AG09309 (cell line): ENCODE measurements around the gene ANTKMT.

Source experiments
- DNase-seq: peaks from one replicate; pipeline ENCODE4 v3.0.0-alpha.2; 2010; ENCODE audit warnings: low read depth
- H3K4me3 ChIP-seq: 2 replicates; pipeline ENCODE4 v1.5.1; 2011; ENCODE audit warnings: mild to moderate bottlenecking, low read depth, low read length, moderate library complexity; ENCODE audit not compliant: control insufficient read depth
- CTCF ChIP-seq: IDR thresholded peaks from 2 replicates; pipeline ENCODE4 v1.5.1; 2011; ENCODE audit warnings: mild to moderate bottlenecking, low read depth, low read length, inconsistent platforms; ENCODE audit not compliant: insufficient read depth, control insufficient read depth; ENCODE audit errors: missing control alignments

The ANTKMT gene

GRCh38 chr16:732332-732731, 11.4 kb downstream of the ANTKMT start:
- no peak for DNase-seq
- no peak for TF ChIP-seq CTCF
- no peak overlapping the region for H3K4me3 ChIP-seq

DNA sequence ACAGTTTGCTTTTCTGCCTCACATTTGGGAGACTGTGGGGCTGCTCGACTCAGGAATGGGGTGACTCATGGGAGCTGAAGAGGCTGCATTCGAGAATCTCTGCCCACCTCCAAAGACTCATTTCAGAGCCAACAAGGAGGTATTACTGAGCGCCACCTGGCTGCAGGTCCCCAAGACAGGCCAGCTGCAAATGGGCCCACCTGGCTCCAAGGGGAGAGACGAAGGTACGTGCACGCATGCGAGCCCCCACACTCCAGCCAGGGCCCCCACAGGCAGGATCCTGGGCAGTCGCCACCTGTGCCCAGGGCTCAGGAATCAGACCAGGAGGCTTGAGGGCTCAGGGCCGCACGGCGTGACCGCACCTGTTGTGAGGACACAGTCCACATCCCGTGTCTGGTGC, 12.0 kb downstream of the ANTKMT start:
- no peak overlapping the region for H3K4me3 ChIP-seq
- no peak for DNase-seq

DNA sequence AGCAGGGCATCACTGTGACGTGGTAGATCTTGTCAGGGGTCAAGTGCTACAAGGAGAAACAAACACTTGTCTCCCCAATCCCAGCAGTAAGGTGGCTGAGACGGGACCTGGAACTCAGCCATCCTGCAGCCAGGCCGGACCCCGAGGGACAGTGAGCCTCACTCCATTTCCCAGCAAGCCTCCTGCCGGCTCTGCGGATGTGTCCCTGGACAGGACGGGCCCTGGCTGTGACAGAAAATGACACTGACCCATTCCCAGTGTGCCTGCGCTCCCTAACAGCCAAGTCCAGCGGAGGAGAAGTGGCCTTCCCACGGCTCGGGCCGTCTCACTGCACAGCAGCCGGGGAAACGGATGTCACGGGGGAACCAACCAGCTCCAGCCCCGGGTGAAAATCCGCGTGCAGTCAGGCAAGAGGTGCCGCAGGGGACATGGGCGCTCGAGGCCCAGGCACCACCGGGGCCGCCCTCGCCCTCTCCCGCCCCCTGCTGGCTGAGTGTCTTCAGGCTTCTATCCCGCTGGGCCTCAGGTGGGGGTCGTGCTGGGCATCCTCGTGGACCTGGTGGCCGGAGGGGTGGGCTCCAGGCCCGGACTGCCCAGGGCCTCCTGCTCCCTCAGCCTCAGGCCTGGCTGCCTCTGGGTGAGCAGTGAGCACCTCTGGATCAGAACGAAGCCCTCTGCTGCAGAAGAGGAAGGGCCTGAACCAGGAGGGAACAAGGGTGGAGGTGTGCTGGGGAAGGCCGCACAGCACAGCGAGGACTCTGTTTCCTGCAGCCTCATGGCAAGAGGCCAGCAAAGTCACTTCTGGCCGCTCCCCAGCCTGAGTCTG, 12.6 kb downstream of the ANTKMT start:
- no peak for DNase-seq
- H3K4me3 ChIP-seq: no peak overlapping the region
- peak; percentile 28 for TF ChIP-seq CTCF

More for the DNA sequence above, 12.0 kb downstream of the ANTKMT start:
- no peak for TF ChIP-seq CTCF

GRCh38 chr16:734208-734980, 13.4 kb downstream of the ANTKMT start:
- TF ChIP-seq CTCF: no peak
- H3K4me3 ChIP-seq: no peak overlapping the region
- DNase-seq: no peak

DNA sequence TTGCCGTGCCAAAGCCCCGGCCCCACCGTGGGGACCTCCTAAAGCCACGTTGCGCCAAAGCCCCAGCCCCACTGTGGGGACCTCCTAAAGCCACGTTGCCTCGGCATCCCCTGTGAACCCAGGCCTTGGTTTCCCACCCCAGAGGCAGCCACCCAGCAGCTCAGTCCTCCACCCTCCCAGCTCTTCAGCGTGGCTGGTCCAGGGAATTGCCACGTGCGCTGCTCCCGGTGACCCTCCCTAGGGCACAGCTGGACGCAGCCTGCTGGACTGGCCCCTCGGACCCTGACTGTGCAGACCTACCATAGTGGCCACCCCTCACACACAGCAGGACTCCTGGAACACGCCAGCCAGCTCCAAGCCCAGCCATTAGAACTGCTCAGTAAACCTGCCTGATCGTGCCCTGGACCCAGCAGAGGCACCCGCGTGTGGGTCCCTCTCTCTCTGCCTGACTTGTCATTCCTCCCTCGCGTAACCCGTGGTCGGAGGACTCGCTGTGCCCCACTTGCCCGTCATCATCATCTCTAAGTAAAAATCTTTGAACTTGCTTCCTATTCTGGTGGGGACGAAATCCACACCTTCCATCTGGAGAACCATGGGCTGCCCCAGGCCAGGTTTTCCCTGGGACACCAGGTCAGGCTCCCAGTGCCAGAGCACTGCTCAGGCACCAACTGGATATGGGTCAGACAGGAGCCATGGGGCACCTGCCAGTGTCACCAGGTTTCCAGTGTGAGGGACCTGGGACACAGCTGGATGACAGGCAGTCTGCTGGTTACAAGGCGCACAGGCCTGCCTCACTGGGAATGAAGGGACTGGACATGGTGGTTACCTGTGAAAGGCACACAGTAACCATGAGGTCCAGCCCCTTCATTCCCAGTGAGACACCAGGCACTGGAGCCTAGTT, 14.3 kb downstream of the ANTKMT start:
- no peak for TF ChIP-seq CTCF
- H3K4me3 ChIP-seq: no peak overlapping the region
- DNase-seq: no peak

- DNase-seq: no peak
- no peak for TF ChIP-seq CTCF
- H3K4me3 ChIP-seq: no peak overlapping the region
These were observed 15.1 kb downstream of the ANTKMT start for GRCh38 chr16:735982-736453.
